Anterior cingulate cortex (tissue), 58 donors: ENCODE data around the gene INTS6L.

ENCODE experiments used
- DNase-seq, 58 donors: peaks; one replicate each; lab custom pipeline; 2025; lab: John Stamatoyannopoulos, UW

The INTS6L gene

GRCh38 chrX:135520553-135521404 is at the start of gene INTS6L:
TSS of gene INTS6L (plus strand) at chrX:135520660. CDS start at chrX:135520993, 333 bp downstream.
- DNase-seq, result peak; percentile 9 to 94 (median 74)

DNA sequence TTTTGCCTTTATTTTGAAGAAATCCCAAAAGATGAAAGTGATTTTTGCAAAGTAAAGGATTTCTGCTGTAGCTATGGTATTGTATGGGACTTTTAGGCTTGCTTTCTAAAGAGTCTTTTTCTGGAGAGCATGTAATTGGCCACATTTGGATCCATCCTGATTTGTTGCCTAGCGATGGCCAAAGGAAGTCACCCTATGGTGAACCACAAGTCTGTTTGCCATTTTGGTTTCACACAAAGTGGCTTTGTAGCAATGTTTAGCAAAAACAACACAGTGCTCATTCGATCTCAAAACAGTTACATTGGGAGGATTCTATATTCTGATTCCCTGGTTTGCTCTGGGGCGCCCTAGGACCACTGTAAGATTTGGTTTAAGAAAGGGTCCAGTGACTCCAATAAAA is 44.1 kb upstream of the INTS6L start:
- DNase-seq, result no peak

- DNase-seq, result peak in 49 of 58 donors; percentile 0 to 78 (median 16)
Observed at GRCh38 chrX:135477576-135477975, 42.9 kb upstream of the INTS6L start.

- DNase-seq, result no peak
Observed at GRCh38 chrX:135480076-135480475, 40.4 kb upstream of the INTS6L start.

DNA sequence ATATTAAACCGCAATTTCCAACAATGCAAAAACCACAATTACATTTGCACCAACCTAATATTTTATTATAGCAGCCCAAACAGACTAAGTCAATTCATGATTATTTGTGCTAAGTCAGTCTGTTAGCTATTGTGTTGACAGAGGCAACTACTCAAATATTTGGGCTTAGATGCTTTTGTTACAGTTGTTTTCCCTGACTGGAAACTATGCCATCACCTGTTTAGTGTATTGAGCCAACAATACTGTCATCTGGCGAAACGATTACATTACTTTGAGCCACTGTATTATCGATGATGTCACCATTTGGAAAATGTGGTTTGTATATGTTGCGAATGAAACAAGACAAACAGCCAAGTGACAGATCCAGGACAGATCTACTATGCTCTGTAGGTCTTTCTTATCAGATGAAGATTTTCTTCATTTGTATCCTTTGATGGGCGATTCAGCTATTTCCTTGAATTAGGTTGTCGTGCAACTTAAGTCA is 38.7 kb upstream of the INTS6L start:
- no peak for DNase-seq

DNA sequence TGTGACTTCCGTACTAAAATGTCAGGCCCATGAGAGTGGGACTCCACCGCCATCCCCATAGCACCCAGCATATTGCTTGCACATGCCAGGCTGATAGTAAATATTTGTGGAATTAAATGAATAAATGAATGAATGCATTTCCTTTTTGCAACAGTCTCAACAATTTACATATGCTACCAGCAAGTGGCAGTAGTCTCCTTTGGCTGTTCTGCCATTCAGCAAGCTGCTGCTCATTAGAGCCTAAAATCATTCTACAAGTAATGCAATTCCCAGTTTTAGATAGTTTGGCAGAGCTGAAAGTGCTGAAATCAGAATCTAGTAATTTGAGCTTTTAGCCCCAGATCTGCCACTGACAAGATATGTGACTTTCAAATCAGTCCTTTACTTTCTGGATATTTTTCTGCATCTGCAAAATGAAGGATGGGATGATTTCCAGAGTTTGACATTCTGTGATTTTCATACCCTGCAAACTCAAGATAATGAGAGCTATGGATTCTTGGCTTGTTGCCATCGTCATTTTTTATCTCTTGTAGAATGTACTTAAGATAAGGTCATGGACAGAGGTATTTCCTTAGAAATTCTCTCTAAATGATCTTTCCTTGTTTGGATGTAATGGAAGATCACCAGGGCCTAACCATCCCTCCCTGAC is 35.7 kb upstream of the INTS6L start:
- DNase-seq, result peak in 10 of 58 donors; percentile 0 to 20 (median 0)

- DNase-seq, result no peak
Observed at GRCh38 chrX:135489542-135489941, 30.9 kb upstream of the INTS6L start.

DNA sequence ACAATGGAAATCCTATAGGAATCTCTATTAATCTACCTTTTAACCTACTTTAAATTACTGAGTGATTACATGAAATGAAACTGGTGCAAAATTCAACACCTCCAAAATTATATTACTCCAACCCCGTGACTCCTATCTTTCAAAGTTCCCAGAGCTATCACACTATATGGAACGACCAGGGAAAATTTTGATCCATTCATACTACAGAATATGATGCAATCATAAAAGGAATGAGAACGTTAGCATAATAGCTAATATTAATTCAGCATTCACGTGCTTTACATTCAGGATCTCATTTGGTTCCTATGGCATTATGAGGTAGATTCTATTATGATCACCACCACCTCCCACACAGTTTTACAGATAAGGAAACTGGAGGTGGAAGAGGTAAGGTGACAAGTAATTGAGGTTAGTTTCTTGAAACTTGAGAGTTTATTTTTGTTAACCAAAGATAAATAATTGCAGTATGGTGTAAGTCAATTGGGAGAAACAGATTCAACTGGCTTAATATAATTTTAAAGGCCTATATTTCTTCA is 29.4 kb upstream of the INTS6L start:
- no peak for DNase-seq

DNA sequence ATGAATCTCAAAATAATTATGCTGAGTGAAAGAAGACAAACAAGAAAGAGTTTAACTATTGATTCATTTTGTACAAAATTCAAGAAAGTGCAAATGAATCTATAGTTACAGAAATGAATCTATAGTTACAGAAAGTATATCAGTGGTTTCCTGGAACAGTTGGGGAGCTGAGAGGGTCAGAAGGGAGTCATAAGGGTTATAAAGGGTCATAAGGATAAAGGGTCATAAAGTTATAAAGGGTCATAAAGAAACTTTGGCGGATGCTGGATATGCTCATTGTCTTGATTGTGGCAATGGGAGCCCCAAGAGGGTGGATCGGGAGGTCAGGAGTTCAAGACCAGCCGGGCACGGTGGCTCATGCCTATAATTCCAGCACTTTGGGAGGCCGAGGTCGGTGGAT is 26.0 kb upstream of the INTS6L start:
- DNase-seq, result no peak

GRCh38 chrX:135497736-135498135 is 22.7 kb upstream of the INTS6L start:
- DNase-seq, result no peak

- DNase-seq, result no peak
Observed at GRCh38 chrX:135498236-135498635, 22.2 kb upstream of the INTS6L start.

DNA sequence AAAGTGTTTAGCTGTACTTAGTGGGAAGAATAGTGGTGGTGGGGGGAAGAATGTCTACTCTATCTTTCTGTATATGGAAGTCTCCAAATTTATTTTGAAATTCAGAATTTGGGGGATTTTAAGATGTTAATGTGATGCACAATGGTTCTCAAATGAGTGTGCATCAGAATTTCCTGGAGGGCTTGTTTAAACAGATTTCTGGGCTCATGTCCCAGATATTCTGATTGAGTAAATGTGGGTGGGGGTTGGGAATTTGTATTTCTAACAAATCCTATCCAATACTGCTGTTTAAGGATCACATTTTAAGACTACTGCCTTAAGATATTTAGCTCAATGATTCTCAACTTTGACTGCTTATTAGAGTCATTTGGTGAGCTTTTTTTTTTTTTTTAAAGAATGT is 15.1 kb upstream of the INTS6L start:
- no peak for DNase-seq

DNA sequence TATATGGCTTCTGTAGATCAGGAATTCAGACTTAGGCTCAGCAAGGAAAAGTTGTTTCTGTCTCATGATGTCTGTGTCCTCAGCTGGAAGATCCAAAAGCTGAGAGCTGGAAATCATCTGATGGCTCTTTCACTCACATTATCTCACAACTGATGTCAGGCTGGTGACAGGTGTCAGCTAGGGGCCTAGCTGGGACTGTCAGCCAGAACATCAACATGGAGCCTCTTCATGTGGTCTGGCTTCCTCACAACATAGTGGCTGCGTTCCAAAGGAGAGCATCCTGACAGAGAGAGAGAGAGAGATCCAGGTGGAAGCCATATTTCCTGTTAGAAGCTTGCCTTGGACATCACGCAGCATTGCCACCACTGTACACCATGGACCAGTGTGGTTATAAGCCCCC is 10.6 kb upstream of the INTS6L start:
- no peak for DNase-seq

DNA sequence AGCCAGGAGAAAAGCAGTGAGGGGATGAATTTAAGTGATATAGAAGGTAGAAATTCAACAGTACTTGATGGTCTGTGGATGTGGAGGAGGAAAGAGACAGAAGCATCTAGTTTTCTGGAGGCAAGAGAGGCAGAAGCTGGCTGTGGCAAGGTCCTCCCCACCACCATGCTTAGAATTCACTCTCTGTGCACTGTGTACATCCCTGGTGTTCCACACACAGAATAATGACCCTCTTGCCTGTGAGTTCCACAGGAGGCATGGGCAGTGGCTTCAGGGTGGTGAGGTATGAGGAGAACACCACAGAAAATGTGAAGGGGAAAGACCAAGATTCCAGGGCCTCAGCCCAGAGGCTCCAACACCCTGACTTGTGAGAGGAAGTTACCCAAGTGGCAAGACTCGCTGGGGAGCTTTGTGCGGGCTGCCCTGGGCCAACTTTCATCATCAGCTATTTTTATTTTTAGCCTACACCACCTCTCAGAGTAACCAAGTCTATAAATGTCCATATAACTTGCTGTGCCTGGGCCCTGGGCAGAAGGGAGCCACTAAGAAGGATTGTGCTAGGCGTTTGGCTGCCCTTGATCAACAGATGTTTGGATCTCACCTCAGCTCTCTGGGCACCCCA is 7.8 kb upstream of the INTS6L start:
- DNase-seq, result no peak

DNA sequence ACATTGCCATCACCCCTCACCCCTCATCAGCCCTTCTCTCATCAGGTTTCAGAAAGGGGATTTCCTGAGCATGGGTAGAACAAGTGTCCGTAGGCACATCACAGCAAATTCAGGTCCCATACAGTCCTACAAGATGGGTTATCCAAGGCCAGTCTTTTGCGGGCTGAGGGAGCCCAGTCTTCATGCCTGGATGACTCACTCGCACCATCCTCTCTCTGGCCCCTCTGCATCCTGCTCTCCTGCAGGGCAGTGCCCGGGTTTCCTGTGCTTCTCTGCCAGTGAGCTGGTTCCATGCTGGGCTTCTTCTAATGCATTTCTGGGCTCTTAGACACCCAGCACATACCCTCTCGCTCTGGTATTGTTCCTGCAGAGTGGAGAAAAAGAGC is 7.3 kb upstream of the INTS6L start:
- no peak for DNase-seq

GRCh38 chrX:135516376-135516775 is 4.1 kb upstream of the INTS6L start:
- no peak for DNase-seq

DNA sequence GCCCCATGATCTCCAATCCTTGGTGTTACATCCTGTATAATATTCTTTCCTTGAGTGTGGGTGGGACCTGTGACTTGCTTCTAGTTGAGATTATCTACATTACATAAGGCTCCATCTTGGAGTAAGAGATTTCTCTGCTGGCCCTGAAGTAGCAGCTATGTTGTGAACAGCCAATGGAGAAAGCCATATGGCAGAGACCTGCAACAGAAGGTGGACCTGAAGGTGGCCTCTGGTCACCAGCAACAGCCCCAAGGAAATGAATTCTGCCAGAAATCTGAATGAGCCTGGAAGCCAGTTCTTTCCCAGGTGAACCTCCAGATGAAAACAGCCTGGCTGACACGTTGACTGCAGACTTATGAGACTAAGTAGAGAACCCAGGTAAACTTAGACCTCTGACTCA is 2.3 kb upstream of the INTS6L start:
- no peak for DNase-seq

GRCh38 chrX:135520022-135520552 is 373 bp upstream of the INTS6L start:
- DNase-seq, result no peak

DNA sequence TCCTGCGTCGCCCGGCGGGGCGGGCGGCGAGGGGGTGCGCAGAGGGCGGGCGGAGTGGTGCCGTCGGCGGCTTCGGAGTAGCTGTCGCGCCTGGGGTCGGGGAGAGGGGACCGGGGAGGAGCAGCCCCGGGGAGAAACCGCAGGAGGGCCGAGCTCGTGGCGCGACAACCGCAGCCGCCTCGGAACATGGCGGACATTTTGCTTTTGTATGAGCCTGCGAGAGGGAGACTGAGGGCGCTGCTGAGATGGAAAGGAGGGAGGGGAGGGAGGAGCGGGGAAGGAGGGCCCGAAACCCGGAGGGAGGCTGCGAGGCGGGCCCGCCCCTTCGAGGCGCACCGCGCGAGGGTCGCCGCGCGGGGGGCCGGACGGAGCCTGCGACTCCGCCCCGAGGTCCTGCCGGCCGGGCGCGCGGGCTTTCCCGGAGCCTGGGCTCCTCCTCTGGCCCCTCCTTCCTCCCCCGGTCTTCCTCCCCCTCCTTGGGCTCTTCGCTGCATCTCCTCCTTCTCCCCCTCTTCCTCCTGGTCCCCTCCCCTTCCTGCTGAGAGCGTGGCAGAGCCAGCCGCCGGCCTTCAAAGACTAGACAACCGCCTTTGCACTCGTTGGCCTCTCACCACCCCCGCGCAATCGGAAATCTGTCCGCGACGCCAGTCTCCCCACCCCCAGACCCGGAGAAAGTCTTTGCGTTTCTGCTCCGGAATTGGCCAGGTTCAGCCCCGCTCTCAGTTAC is 1.1 kb downstream of the INTS6L start:
- peak; percentile 2 to 91 (median 72) for DNase-seq

DNA sequence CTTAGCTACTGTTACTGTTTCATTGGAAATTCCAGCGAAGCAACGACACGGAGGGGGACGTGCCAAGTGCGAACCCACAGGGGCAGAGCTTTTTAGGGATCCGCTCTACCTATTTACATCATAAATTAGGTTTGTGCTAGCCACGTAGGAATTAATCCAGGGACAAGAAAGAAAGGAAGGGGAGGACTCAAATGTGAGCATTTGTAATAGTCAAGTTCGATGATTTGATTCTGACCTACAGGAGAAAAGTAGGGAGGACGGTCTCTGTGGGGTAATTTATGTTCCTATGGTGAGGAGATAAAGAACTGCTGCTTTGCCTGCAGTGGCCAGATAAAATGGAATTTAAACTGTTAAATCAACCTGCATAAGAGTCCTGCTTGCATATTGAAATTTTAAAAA is 1.7 kb downstream of the INTS6L start:
- no peak for DNase-seq
